RWPE1 (cell line): ENCODE data around the gene PDZD2.
A peak's percentile ranks its signal among the peaks of the same experiment; 100 is the strongest.

Experiments
- CTCF ChIA-PET: fragments of 350-600 bp; sonication (Branson Sonifier 250); formaldehyde crosslinking; extraction: SDS; loops from one replicate; lab custom pipeline; 2021; lab: Yijun Ruan, JAX
- POLR2A ChIA-PET: fragments of 400-600 bp; formaldehyde crosslinking; extraction: SDS; loops from one replicate; lab custom pipeline; 2020; ENCODE audit warnings: antibody characterized with exemption; ENCODE audit not compliant: low non-redundant PET; lab: Yijun Ruan, JAX
- DNase-seq: peaks from one replicate; pipeline ENCODE4 v3.0.0; 2012; ENCODE audit warnings: low spot score
- H3K27ac ChIP-seq: fragments of 450-650 bp; 2 replicates; pipeline ENCODE4 v1.5.1; 2017
- TF ChIP-seq, protein P1 (sequence below): fragments of 450-650 bp; conservative IDR thresholded peaks from 2 replicates; pipeline ENCODE4 v1.5.1; 2017; ENCODE audit warnings: low read depth, mild to moderate bottlenecking

Gene PDZD2

DNA sequence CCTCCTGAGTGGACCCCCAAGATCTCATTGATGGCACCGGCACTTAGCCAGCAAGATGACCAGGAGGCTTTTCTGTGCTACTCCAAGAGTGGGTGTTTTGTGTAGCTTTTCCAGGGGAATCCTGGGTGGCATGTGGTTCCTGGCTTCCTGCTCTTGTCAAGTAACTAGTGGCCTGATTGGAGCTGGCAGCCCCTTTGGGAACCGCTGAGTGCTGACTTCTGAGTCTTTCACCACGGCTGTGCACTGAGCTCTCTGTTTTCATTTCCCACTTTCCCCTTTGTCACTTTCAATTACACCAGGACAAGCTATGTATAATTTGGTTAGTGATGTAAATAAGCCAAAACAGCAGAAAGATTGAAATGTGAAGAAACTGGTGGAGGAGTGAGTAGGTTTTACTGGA, 279.8 kb downstream of the PDZD2 start:
- TF ChIP-seq, protein P1, sequence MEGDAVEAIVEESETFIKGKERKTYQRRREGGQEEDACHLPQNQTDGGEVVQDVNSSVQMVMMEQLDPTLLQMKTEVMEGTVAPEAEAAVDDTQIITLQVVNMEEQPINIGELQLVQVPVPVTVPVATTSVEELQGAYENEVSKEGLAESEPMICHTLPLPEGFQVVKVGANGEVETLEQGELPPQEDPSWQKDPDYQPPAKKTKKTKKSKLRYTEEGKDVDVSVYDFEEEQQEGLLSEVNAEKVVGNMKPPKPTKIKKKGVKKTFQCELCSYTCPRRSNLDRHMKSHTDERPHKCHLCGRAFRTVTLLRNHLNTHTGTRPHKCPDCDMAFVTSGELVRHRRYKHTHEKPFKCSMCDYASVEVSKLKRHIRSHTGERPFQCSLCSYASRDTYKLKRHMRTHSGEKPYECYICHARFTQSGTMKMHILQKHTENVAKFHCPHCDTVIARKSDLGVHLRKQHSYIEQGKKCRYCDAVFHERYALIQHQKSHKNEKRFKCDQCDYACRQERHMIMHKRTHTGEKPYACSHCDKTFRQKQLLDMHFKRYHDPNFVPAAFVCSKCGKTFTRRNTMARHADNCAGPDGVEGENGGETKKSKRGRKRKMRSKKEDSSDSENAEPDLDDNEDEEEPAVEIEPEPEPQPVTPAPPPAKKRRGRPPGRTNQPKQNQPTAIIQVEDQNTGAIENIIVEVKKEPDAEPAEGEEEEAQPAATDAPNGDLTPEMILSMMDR, result no peak
- H3K27ac ChIP-seq, result no peak overlapping the region
- POLR2A ChIA-PET, result no interaction called here
- CTCF ChIA-PET, result interaction anchor here (0.7 to 1.1 kb wide), 3 partner anchors 10 to 158 kb away, joined by 3 to 5 read pairs (median 4); no protein-coding TSS in a partner anchor
- no peak for DNase-seq

DNA sequence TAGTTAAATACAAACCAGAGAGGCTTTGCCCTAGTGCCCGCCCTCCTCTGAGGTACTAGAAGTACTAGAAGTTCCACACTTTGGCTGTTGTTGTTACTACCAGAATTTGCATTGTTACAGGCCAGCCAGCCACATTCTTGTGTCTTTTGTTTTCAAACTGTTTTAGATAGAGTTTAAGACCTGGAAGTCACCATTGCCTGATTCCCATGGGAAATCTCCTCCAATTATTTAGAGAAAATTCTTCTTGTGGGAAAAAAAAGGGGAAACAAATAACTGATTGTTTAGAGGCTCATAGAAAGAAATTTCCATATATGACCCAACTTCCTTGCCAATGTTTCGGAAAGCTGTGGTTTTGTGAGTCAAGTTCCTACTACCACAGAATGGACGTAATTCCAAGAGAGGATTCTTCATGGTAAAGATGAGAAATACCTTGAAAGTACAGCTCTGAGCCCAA, 282.9 kb downstream of the PDZD2 start:
- ChIA-PET CTCF (interaction anchor here (1.0 to 2.3 kb wide), 3 partner anchors 67 to 155 kb away, joined by 3 to 12 read pairs (median 7); no protein-coding TSS in a partner anchor), POLR2A (no interaction called here)
- H3K27ac ChIP-seq, result peak overlapping the region; percentile 61
- DNase-seq, result peak; percentile 83
- TF ChIP-seq, protein P1, result no peak

DNA sequence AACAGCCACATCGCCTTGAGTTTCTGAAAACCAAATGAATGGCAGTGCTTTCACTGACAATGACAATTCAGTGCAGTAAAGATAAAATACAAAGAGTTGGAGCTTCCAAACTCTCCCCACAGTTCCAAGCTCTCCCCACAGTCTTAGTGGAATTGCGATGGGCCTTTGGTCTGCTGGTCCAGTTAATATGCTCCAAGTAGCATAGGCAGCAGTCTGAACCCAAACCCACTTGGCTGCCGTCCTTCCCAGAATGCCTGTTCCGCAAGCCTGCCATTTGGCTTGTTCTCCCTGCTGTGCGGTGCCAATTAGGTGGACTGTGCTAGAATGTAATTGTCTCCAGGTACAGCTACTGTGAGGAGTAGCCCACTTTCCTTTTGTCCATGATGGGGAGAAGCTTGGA, 285.1 kb downstream of the PDZD2 start:
- ChIA-PET CTCF (interaction anchor here (0.7 kb wide), 1 partner anchor 188 kb away, joined by 3 read pairs; no protein-coding TSS in a partner anchor), POLR2A (no interaction called here)
- no peak for DNase-seq
- TF ChIP-seq, protein P1, result no peak
- no peak overlapping the region for H3K27ac ChIP-seq

DNA sequence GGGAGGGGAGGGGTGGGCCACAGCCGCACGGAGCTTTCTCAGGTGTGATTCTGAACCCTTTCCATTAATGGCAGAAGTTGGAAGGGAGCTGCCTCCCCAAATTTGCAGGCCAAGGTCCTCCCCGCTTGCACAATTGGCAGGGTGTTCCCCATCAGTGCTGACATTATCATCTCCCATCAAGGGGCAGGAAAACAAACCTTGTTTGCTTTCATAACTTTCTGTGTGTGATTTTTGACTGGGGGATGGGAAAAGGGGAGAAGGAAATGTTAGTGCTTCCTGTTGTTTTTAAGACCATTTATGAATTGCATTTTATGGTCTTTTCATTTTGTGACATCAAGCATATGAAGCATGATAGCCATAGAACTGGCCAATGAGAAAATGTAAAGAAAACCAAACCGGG, 292.9 kb downstream of the PDZD2 start:
- no peak overlapping the region for H3K27ac ChIP-seq
- POLR2A ChIA-PET, result no interaction called here
- DNase-seq, result no peak
- TF ChIP-seq, protein P1, result no peak
- CTCF ChIA-PET, result interaction anchor here (0.6 to 1.7 kb wide), 2 partner anchors 34 to 145 kb away, joined by 3 to 4 read pairs; no protein-coding TSS in a partner anchor

DNA sequence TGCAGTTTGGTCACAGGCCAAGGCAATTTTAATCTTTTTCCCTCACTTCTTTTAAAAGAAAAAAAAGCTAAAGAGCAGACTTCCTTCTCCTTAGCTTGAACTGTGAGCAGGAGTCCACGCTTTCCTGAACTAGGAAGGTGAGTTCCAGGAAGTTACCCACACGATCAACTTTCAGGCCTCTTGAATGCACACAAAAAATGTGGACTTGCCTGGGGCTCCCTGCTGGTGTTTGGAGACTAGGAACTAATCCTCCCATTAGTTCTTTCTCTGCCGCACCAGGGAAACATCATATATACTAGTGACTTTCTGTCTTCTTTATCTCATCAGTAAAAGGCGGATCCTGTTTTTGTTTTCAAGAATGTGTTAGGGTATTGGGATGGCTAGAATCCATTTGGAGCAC, 295.2 kb downstream of the PDZD2 start:
- CTCF ChIA-PET, result no interaction called here
- POLR2A ChIA-PET, result no interaction called here
- DNase-seq, result no peak
- TF ChIP-seq, protein P1, result no peak
- no peak overlapping the region for H3K27ac ChIP-seq

DNA sequence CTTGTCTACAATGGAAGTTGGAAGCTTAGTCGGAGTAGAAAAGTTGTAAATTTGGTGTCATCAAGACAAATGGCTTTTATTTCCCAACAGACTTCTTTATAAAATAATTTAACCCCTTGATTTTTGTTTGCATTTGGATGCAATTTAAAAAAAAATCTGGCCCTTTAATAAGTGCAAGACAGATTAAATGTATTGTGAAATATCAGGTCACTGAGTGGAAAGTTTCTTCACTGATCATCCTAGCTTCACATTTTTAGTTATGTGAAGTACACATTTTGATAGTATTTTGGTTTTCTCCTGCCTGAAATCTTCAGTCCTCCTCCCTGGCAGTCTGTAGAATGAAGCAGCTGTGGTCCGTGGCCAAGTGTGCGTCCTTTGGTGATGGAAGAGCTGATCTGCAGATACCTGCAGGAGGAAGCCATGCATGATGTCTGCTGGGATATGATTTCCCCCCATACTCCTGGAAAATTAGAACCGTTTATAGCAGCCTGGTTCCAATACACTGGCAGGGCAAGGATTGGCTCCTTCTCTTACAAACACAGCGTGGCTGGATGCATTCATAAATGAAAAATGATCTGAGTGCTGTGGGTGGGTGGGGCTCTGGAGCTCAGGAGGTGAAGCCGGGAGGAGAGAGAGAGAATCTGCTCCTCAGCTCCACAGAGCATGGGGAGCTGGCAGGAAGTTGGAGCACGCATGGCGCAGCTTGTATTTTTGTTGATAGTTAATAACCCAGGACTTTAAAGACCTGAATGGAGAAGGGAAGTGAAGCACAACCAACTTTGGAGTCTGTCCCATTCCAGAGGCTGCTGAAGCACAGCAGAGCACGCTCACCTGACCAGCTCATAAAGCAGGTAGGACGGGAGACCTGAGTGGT, 296.8 kb downstream of the PDZD2 start:
- peak; percentile 36 for DNase-seq
- TF ChIP-seq, protein P1, result no peak
- POLR2A ChIA-PET, result no interaction called here
- CTCF ChIA-PET, result interaction anchor here (0.6 to 1.0 kb wide), 4 partner anchors 101 to 141 kb away, joined by 3 to 9 read pairs (median 4); no protein-coding TSS in a partner anchor
- H3K27ac ChIP-seq, result peak overlapping the region; percentile 67
